GM12891 (cell line): ENCODE data around the gene ACCSL.

Source experiments
- POLR2A ChIP-seq: IDR thresholded peaks from 2 replicates; pipeline ENCODE4 v1.6.1; 2011; ENCODE audit warnings: low read depth, low read length, control low read depth
- POLR2AphosphoS5 ChIP-seq: IDR thresholded peaks from 2 replicates; pipeline ENCODE4 v1.6.1; 2011; ENCODE audit warnings: low read depth, low read length, control low read depth
- SPI1 ChIP-seq: IDR thresholded peaks from 2 replicates; pipeline ENCODE4 v1.6.1; 2011; ENCODE audit warnings: low read depth, low read length, control low read depth

- TF ChIP-seq POLR2AphosphoS5 = no peak
- no peak for TF ChIP-seq POLR2A
- no peak for TF ChIP-seq SPI1
Measured at GRCh38 chr11:44065161-44065661, 17.4 kb downstream of the ACCSL start.
